Stimulated activated CD8-positive, alpha-beta memory T cell treated with anti-CD3 and anti-CD28 coated beads, Interleukin-4, amount 100 ng/mL, for 1 hour (primary cell): ENCODE results near the gene CYLD.

Experiments
- DNase-seq, 2 donors: peaks; one replicate each; pipeline ENCODE4 v3.0.0-alpha.2; 2020; ENCODE audit warnings: low read depth in 2 of 2, low spot score in 1 of 2

CYLD gene

DNA sequence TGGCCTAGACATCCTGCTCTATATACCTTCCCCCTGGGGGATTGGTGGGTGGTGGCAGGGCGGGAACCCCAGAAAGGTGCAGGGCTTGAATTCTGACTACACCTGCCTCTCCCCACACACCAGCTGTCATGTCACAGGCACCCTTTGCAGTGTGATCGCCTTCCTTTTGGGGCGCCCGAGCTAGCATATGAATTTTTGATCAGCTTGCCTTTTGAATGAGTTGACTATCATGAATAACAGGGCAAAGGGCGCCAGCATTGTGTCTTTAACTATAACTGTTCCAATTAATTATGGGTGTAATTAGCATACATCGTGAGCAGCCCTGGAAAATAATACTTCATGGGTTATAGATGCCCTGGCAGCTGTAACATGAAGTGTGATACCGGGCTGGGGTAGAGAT lies 72.7 kb downstream of the CYLD start:
- DNase-seq = no peak

DNA sequence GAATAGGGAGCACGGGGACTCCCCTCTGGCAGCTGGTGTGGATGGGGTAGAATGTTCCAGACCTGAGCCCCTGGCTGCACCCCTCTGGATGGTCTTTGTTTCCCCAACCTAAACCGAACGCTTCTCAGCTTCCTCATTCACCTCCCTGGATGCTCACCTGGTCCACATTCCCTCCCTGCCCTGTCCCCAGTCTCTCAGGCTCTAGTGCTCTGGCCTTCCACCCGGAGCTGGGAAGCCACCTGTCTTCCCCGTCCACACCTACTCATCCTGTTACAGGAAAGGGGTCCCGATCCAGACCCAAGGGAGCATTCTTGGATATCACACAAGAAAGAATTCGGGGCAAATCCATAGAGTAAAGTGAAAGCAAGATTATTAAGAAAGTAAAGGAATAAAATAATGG lies 73.5 kb downstream of the CYLD start:
- no peak for DNase-seq

DNA sequence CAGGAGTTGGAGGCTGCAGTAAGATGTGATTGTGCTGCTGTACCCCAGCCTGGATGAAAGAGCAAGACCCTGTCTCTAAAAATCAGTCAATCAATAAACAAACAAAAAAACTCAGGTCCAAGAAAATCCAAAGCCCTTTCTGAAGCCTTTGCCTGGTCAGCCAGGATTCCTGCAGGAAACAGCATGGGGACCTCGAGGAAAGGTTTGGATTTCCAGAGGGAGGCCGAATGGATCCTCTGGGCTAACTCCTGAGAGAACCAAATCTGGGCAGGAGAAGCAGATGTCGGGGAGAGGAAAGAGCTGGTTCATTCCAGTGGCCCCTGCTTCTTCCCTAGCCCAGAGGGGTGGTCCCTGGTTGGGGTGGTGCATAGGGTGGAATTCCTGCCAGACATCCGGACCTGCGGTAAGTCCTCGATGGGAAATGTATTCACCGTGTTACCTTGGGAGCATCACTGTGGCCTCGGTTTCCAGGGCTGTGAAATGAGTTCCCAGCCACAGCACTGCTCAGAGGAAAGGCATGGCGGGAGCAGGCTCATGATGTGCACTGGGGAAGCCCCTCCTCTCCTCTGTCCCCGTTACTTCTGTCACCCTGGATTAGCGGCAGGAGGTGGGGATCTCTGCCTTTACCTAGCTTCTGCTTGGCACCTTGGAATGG lies 75.1 kb downstream of the CYLD start:
- no peak for DNase-seq

DNA sequence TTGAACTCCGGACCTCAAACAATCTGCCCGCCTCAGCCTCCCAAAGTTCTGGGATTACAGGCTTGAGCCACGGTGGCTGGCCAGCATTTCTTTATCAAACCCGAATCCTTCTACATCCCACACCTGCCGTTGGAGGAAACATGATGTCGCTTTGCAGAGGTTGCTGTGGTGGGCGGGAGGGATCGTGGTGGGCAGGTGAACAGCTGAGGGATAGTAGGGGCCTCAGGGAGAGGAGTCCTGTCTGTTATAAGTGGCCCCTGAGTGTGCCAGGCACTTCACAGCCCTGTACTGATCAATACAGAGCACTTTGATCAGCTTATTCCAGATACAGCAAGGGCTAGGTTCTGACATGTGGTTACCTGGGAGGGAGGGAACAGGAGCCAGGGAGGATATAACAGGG lies 76.5 kb downstream of the CYLD start:
- DNase-seq = no peak

DNA sequence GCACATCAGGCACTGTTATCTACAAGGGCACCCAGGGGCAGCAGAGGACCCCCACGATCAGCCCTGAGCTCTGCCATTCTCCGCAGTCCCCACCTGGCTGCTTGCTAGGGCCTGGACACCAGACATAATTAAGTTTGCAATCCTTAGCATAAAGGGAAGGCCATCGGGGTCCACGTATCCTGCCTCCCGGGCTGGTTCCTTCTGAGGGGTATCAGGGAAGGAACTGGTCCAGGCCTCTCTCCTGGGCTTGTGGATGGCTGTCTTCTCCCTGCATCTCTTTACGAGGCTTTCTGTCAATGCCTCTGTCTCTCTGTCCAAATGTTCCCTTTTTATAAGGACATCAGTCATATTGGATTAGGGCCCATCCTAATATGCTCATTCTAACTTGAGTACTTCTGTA lies 77.8 kb downstream of the CYLD start:
- no peak for DNase-seq

DNA sequence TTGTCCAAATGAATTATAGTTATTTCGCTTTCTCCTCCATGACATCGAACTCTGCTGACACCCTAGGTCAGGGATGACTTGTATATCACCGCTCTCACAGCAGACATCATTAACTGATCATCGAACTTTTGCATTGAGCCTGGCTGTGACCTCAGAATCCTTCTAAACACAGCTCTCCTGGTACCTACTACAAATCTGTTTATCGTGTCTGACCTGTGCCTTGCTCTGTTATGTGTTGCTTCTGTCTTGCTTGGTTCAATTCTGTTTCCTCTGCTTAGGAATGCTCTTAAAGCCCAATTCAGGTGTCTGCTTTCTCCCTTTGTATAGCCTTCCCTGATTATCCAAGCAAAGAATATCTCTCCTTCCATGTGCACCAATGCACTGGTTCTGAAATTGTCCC lies 78.3 kb downstream of the CYLD start:
- no peak for DNase-seq

DNA sequence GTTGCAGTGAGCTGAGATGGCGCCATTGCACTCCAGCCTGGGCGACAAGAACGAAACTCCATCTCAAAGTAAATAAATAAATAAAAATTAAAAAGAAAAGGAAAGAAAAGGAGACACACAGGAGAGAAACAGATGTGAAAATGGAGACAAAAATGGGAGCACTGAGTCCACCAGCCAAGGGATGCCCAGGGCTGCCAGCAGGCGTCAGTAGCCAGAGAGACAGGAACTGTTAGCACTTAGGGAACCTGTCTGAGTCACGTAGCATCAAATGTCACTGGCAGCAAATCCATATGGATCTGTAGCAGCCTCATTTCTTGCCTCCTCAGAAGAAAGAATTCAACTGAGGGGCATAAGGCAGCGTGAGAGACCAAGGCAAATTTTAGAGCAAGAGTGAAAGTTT lies 79.7 kb downstream of the CYLD start:
- DNase-seq = no peak

DNA sequence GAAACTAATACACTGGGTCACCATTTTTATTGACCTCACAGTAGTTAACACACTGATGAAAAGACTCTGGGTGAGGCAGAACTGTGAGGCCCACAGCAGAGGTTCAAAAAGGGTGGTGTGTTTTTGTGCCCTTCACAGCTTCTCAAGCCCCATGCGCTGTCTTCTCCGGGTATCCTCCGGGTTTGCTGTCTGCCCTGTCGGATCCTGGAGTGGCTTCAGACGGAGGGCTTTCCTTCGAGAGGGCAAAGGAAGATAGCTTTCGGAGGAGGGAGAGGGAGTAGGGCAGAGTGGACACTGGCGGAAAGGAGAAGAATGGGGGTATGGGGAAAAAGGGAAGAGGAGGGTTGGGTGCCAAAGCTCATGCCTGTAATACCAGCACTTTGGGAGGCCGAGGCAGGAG lies 80.8 kb downstream of the CYLD start:
- no peak for DNase-seq

DNA sequence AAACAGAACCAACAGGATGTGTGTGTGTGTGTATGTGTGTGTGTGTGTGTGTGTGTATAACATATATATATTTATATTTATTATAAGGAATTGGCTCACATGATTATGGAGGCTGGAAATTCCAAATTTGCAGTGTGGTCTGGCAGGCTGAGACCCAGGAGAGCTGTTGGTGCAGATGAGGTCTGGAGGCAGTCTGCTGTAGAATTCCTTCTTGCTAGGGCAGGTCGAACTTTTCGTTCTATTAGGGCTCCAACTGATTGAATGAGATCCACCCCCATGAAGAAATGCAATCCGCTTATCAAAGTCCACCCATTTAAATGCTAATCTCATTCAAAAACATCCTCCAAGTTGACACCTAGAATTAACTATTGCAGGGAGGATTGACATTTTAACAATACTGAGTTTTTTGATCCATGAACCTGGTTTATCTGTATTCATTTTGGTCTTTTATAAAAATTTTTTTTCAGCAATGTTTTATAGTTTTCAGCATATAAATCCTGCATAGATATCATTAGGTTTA lies 85.0 kb downstream of the CYLD start:
- DNase-seq = no peak

DNA sequence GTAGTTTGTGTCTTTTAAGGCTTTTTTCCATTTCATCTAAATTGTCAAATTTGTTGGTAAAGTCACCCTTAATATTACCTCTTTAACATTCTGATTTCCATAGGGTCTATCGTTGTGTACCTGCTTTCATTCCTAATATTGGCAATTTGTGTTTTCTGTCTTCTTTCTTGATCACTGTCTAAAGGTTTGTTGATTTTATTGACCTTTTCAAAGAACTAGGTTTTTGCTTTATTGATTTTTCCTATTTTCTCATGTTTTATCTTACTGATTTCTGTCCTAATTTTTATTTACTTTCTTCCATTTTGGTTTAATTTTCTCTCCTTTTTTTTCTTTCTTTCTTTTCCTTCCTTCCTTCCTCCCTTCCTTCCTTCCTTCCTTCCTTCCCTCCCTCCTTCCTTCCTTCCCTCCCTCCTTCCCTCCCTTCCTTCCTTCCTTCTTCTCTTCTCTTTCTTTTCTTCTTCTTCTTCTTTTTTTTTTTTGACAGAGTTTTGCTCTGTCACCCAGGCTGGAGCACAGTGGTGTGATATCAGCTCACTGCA lies 86.3 kb downstream of the CYLD start:
- no peak for DNase-seq

DNA sequence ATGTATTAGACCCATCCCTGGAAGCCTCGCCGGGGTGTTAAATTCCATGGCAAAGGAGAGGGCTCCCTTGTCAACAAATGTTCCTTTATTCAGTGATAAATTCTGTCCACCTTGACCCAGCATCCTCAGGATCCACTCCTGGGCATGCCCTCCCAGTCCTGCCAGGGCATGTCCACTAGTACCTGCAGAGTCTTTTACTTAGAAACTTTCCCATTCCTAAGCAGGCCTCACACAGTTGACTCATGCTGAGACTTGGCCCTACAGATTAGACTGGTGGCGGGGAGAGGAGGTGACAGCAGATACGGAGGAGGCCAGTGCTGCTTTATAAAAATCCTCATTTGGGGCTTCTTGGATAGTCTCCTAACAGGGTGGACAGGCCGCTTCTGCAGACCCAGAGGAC lies 88.8 kb downstream of the CYLD start:
- no peak for DNase-seq

DNA sequence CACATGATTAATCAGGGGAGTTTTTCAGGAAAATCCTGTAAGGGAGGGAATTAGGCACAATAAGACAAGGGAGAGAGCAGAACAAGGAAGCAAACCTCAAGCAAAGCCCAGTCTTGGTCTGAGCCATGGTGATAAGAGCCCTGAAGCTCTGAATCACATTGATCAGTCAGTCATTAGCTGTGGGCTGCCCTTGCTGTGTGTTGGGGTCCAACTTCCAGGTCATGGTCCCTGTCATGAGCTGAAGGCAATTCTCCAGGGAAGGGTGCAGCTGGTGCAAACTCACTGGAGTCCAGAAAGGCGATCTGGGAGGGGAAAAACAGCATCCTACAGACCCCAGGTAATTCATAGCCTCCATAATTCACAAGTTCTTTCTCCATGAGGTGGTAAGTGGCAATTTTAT lies 89.9 kb downstream of the CYLD start:
- DNase-seq = no peak

DNA sequence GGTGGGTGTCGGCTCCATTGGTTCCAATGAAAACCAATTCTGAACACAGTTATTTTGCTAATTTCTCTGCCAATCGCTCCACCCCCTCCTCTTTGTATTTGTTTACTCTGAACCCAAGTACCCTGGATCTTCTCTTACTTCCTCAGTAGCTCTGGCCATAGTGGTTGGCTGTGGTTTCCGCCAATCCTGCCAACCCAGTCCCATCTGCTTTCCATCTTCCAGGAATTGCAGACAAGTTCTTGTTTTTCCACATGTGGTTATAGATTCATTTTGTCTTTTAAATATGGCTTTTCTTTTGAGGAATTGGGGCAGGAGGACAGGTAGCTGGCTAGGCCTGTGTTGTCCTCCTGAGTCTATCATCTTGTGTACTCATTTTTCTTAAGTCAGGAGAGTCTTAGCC lies 92.0 kb downstream of the CYLD start:
- DNase-seq = no peak

DNA sequence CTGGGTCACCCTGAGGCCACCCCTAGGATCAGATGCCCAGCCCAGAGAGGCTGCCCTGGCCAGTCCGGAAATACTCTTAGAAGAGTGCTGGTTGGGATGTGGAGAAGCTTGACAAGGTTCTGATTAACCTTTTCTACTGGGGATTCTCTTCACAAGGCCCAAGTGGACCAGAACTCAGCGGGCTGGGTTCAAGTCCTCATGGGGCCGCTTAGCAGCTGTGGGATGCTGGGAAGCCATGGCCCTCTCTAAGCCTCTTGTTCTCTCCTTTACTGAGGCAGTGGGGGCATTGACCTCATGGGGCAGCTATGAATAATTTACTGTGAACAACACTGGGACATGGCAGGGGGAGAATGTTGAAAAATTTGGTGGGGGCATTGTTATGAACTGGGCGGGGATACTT lies 92.8 kb downstream of the CYLD start:
- DNase-seq = no peak

DNA sequence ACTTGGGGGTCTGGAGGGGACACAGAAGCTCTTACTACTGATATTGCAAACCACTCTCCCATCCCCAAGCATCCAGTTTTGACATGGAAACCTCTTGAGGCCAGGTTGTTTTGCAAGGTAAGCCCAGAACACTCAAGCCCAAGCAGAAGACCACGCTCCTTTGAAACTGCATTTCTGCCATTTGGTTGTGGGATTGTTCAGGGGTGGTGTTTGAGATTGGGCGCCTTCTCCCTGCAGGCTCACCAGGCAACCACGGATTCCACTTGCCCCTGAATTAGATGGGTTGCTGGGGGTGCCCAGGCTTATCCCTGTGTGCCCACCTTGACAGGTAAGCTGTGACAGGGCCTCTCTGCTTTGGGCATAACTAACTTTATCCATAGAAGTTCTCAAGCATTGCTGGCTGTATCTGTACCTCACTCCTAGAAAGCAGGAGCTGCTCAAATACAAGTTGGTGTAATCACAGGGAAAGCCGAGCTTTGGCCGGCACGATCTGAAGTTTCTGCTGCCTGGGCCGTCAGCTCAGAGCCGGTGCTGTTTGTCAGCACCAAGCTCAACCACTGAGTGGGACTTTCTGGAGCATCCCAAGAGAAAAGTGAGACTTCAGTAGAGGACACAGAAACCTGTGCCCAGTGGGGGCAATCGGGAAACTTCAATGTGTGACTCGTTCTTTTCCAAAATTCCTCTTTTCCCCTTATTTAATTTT lies 93.6 kb downstream of the CYLD start:
- no peak for DNase-seq

DNA sequence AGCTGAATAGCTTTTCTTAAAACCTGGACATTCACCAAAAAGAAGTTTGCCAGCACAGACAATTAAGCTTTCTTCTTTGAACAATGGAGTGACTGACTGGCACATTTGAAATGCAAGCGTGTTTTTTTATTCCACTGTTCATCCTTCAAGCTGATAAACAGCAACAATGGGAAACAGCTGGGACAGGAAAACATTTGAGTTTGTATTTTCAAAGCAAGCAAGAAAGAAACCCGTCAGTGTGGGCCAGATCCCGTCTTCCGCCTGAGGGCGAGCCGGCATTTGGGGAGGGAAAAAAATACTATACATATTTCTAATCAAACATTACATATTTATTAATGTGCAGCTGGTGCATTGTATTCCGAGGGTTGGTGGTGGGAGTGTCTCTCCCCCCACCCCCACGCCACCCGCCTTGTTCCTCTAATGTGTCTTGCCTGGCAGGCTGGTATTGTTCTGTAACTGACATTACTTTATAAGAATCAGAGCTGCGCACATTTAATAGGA lies 94.3 kb downstream of the CYLD start:
- DNase-seq = no peak

DNA sequence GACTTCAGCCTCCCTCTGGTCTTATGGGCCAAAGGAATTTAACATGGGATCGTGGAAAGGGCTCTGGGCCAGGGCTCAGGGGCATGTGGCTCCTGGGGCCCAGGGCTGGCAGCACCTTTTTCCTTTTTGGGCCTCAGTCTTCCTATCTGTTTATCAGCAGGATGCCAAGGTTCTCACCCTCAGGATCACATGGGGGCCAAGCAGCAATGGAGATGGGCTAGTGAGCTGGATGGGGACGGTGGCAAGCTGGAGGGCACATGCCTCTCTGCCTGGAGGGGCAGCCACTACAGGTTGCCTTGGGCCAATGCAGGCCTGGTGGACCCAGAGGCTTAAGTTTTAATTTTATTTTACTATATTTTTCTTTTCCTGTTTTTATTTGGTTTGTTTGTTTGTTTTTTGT lies 95.4 kb downstream of the CYLD start:
- DNase-seq = no peak

DNA sequence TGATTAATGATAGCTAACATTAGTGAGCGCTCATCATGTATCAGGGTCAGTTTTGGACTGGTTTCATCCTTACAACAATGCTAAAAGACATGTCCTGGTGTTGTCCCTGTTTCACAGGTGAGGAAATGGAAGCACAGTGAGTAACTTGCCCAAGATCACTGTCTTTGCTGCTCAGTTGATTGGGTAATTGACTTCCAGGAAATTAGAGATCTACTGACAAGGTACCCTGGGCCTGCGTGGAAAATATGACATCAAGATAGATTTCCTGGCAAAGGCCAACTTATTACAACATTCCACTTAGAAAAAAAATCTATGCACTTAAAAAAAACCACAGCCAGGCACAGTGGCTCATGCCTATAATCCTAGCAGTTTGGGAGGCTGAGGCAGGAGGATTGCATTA lies 96.3 kb downstream of the CYLD start:
- DNase-seq = no peak

DNA sequence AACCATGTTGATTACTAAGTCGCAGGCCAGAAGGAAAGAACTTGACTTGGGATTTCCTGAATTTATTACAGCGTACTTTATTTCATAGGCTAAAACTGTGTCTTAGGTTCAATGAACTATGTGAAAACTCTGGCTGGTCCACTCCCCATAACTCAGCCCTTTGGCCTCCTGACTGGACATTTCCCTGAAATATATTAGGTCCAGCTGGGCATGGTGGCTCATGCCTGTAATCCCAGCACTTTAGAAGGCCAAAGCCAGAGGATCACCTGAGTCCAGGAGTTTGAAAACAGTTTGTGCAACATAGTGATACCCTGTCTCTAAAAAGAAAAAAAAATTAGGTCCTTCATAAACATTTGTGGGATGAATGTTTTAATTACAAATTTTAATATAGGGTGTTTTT lies 97.0 kb downstream of the CYLD start:
- no peak for DNase-seq

DNA sequence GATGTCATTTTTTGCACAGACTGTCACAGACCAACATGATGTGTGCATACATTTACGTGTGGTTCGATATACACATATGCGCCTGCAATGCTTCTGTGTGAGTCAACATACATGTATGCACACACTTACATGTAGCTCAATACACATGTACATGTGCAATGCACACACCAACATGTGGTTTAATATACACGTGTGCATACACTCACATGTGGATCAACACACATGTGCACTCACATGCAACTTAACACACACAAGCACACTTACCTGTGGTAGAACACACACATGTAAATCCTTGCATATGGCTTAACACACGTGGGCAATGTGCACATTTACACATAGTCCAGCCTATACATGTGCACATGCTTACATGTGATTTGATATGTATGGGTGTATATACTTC lies 97.5 kb downstream of the CYLD start:
- no peak for DNase-seq

DNA sequence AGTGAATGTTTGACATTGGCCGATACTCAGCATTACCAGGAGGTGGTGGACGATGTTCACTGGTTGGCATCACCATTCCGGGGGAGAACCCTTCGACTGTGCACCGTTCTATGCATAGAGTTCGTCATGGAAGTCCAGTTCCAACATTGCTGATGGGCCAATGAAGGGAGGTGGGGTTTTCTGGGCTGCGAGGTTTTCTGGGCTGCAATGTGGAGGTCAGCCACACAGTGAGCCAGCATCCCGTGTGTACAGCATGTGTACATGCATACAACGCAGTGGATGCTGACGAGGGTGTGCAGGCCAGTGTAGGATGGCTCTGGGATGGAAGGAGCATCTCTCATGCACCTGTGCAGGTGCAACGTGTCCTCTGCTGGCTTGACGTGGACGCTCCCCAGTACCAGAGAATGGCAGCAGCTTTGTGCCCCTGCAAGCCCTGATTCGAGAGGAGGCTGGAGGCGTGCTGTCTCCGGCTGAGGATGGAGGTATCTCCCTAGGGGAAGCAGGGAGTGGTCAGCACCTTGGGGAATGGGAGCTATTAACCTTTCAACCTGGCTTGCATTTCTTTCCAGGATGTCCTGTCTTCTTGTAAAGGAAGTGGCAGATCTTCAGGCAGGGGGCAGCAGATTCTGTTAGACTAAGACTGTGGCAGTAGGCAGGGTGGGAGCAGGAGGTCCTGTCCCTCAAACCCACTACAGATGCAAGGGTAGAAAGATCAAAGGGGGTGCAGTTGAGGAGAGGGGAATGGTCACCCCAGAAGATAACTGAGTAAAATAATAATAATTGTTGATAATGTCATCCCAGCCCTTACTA lies 98.2 kb downstream of the CYLD start:
- no peak for DNase-seq
